HG03521 (cell line): Measurements from ENCODE around the gene HDGF.

Experiments used
- ATAC-seq: cut with Tn5 transposase; IDR thresholded peaks from one replicate; pipeline ENCODE4 v1.9.1; 2021; ENCODE audit warnings: mild to moderate bottlenecking, moderate library complexity; ENCODE audit not compliant: unreplicated experiment

Gene HDGF

DNA sequence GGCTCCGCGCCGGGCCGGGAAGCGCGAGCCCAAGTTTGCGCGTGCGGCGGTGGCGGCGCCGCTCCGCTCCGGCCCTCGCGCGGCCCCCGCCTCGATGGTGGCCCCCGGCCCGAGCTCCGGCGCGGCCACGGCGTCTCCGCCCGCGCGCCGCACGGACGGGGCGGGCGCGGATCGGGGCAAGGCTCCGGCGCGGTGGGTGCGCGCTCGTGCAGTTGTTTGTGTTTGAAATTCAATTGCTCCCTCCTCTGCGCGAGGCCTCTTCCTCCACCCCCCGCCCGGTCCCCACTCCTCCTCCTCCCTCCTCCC is at the start of gene HDGF:
HDGF (minus strand) TSS at position 225 of the 306 bp plus-strand sequence. CDS start 246 bp downstream, outside the sequence.
- no peak for ATAC-seq

DNA sequence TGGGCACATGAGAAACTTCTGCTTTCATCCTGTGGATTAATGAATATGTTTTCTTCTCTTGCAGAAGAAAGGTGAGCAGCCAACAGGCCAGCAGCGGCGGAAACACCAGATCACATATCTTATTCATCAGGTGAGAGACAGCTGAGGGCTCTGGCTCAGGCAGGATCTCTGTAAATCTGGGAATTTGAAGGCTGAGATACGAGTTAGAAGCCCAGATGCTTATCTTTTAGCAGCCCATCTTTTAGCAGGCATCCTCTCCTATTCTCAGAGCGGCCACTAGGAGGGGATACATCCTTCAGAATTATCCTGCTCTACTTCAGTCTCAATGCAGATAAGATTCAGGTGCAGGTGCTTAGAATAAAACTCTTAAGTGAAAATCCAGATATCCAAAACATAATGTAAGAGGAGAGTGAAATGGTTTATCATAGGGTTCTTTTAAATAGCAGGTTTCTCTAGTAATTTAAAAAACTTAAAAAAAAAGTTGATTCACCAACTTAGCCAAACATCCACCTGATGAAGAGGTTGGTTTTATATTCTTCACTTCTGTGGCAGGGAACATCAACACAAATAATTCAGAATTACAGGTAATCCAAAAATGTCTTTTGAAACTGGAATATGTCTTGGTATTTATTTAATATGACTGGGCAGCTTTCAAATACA is 45.9 kb upstream of the HDGF start:
- no peak for ATAC-seq

DNA sequence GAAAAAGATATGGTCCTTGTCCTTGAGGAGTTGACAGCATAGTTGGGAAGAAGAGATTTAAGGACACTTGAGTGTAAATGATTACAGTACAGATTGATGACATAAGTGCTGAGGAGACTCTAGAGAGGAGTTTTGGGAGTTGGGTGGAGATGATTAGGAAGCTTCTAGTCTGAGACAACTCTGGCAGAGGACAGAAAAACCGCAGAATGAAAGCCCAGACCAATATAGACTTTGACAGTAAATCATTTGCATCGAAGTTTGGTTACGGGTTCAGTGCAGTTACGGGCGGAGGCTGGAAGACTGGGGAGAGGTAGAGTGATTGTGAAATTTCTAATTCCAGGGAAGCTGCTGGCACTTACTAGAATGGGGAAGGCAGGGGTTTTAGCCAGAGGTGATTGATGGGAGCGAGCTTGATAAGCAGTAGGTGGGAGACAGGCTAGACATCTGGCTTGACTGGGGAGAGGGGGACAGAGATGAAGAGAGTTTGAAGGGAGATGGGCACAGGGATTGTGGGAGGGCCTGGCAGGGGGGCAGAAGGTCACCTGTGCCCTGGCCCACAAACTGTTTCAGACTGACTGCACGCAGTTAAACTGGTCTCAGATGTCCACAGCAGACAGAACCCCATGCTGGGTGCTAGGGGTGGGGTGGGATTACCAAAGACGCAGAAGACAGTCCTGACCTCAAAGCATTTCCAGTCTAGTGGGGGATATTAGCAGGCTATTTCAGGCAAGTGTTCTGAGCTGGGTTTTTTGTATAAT is 45.0 kb upstream of the HDGF start:
- no peak for ATAC-seq

DNA sequence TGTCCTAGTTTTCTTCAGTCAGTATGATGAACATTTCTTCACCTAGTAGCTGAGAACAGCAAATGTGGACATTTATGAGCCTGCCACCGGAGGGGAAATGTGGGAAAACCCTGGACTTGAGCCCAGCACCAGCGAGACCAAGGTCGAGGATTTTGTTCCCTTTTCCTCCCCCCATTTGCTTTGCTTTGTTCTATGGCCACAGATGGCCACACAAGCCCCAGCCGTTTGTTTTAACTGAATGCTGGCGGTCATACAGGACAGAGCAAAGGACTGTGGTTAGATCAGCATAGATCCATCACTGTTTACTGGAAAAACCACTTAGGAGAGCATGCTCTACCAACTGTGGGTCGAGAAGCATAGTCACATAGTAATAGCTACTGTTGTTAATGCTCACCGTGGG is 44.3 kb upstream of the HDGF start:
- no peak for ATAC-seq

DNA sequence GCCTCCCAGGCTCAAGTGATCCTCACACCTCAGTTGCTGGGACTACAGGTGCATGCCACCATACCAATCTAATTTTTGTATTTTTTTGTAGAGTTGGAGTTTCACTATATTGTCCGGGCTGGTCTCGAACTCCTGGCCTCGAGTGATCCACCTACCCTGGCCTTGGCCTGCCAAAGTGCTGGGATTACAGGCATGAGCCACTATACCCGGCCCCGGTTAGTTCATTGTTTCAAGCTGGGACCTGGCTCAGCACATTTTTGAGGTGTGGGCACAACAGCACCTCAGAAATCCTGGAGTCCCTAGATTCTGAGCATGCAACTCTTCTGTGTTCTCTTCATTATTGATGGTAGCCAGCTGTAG is 43.9 kb upstream of the HDGF start:
- ATAC-seq, result no peak

DNA sequence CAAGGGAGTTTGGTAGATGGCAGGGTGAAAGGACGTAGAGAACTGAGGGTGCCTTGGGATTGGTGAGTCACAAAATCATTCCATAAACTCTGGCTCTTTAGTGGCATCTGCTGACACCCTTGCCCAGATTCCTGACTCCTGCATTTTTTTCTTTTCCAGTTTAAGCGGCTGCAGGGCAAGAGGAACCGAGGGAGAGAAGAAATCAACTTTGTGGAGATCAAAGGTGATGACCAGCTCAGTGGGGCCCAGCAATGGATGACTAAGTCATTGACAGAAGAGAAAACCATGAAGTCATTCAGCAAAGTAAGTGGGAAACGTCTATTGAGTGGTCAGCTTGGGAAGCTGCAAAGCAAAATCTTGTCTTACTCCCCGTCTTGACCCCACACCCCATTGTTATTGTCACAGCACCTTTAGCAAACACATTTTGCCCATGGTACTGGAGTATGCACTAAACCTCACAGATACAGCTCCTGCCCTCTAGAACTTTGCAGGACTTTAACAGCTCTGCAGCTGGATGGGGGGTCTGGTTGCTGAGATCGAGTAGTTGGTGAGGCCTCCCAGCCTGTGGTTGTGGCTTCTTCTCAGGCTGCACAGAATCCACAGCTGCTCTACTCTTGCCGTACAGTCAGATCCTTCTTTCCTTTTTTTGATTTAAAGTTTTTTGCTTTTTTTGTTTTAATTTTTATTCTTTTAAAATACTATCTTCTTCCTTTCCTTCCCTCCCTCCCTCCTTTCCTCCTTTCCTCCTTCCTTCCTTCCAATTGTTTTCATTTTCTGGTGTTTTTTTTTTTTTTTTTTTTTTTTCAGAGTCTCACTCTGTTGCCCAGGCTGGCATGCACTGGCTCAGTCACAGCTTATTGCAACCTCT is 43.3 kb upstream of the HDGF start:
- no peak for ATAC-seq

DNA sequence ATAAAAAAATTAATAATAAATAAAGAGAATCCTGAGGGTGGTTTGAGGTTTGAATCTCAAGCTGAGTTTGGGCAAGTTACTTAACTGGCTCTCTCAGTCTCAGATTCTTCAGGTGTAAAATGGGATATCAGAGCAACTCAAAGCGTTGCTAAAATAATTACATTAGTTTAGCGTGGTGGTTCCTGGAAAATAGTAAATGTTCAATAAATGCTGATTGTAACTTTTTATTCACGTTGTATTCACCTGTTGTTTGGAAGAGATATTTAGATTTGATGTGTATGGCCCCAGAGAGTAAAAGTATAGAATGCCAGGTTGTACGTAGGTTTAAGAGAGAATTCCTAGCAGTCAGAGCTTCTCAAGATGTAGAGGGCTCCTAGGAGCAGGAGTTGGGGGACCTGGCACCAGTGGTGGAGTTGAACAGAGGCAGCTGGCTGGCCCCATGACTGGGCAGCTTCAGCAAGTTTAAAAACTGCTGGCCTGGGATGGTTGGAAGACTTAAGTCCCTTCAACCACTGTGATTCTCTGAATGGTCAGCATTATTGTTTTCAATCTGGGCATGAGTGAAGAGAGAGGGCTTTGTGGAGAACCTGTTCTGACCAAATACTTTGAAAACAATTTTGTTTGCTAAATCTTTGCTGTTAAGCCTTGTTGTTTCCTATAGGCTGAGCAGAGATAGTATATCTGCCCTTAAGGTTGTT is 38.3 kb upstream of the HDGF start:
- ATAC-seq, result no peak

DNA sequence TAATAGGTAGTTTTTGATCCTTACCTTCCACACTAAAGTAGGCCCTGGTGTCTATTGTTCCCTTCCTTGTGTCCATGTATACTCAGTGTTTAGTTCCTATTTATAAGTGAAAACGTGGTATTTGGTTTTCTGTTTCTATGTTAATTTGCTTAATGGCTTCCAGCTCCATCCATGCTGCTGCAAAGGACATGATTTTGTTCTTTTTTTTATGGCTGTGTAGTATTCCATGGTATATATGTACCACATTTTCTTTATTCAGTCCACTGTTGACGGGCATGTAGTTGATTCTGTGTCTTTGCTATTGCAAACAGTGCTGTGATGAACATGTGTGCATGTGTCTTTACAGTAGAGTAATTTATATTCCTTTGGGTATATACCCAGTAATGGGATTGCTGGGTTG is 36.7 kb upstream of the HDGF start:
- ATAC-seq, result no peak

DNA sequence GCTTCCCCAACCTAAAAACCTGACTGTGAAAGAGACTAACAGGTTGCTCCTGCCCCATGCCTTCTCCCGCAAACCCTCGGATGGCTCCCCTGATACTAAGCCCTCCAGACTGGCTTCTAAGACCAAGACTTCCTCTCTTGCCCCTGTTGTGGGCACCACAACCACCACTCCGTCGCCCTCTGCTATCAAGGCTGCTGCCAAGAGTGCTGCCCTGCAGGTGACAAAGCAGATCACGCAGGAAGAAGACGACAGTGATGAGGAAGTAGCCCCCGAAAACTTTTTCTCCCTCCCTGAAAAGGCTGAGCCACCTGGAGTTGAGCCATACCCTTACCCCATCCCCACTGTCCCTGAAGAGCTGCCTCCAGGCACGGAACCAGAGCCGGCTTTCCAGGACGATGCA is 35.2 kb upstream of the HDGF start:
- no peak for ATAC-seq

DNA sequence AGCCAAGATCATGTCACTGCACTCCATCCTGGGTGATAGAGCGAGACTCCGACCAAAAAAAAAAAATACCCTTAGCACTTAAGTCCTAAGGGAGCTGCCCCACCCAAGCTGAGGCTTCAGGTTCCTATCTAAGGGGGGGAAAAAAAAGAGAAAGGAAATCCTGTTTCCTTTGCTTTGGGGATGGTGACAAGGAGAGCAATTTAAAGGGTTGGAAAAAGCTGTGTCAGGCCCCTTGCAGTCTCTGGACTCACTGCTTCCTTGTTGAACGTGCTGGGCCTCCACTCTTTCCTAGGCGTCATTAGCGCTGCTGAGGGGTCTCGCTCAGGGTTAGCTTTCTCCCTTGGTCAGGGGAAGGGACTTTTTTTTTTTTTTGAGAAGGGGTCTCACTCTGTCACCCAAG is 34.0 kb upstream of the HDGF start:
- no peak for ATAC-seq

DNA sequence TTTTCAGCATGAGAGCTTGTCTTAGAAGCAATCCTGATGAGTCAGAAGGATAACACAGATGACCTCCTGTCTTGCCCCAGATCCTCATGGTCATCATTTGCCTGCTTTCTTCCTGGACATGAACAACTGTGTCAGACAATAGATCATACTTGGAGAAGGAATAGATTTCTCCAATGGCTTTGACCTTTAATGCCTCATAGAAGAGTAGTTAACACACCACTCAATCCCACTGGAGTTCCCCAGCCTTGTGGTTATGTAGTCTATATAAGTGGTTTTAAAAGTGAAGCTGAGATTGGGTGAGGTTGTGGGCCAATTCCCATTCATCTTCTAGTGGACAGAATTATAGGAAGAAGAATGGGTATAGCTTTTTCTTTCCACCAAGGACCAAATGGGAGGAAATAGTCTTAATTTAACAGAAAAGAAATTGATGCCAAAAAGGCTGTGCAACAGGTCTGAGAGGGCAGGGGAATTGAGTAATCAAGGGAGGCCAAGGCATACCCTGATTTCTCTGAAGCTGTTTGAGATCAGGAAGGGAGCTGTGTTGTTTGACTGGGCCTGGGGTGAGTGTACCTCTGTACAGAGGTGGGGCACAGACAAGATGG is 30.2 kb upstream of the HDGF start:
- no peak for ATAC-seq

DNA sequence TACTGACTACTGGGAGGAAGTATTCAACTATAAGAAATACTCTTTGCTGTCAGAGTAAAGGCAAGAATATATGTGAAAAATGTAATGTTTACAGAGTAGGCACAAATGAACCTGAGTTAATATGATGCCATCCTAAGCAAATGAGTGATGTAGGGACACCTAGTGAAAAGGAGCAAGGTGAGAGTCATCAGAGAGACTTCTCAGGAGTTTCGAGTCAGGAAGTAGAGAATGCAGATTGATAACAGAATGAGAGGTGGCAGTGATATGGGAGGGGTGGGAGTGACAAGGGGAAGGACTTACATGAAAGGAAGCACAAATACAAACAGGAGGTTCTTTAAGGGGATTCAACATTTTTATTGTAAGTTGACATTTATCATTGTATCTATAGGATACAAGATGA is 26.1 kb upstream of the HDGF start:
- ATAC-seq, result no peak

DNA sequence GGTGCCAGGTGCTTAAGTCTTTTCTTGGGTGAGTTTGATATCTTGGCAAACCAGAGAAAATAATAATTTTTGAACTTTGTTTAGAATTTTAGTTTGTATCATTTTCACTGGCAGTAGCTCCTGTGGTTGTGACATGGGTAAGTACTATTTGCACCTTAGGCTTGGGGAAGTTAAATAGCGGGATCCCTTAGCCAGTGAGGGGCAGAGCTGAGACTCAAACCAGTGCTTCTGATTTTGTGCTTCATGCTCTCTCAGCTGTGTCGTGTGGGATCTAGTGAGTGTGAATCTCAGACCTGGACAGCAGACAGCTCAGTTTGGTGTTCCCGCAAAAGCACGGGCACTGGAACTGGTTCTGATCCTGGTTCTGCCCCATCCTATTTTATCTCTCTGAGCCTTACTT is 25.5 kb upstream of the HDGF start:
- ATAC-seq, result no peak

DNA sequence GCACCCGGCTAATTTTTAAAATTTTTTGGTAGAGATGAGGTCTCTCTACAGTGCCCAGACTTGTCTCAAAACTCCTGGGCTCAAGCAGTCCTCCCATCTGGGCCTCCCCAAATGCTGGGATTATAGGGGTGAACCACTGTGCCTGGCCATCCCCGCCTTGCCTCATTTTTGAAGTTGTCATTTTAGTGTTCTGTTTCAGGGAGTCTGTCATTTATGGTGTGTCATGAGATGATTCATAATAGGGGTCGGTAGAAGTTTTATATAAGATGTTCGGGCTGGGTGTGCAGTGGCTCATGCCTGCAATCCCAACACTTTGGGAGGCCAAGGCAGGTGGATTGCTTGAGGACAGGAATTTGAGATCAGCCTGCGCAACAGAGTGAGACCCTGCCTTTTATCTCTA is 24.3 kb upstream of the HDGF start:
- no peak for ATAC-seq

DNA sequence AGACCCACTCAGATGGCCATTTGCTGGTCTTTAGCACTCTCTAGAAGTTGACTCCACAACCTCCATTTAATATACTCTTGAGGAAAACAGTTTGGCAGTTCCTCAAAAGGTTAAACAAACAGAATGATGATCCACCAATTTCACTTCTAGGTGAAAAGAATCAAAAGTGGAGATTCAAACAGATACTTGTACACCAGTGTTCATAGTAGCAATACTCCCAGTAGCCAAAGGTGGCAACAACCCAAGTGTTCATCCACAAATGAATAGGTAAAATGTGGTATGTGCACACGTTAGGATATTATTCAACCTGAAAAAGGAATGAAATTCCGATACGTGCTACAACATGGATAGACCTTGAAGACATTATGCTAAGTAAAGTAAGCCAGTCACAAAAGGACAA is 22.1 kb upstream of the HDGF start:
- no peak for ATAC-seq

DNA sequence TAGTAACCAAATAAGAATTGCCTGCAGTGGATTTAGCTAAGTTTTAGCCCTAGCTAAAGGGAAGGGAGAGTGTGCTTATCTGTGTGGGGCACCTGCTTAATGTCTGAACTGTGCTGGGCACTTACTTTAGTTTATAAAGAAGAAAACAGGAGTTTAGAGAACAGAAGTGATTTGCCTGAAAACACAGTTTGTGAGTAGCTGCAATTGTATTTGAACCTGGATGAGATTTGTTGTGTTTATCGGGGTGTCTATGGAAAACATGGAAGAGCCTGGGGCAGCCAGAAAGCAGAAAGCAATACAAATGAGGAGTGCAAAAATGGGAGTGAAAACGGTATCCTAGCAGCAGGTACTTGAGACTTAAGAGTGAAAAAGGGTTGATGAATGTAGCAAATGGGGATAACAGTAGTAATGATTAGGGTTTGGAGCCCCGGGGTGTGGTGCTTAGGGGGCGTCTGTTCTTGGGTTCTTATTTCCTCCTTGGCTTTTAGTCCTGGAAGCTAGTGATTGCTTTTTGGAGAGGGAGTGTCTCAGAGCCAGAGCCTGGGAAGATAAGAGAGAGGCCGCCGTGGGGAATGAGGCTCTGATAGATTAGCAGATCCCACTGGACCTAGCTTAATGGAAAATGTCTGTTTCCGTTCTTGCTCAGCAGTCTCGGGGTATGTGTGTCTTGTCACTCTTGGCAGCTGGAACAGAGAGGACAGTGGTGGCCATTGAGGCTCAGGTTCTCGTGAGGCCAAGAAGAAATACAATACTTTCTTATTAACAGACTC is 21.4 kb upstream of the HDGF start:
- ATAC-seq, result no peak

DNA sequence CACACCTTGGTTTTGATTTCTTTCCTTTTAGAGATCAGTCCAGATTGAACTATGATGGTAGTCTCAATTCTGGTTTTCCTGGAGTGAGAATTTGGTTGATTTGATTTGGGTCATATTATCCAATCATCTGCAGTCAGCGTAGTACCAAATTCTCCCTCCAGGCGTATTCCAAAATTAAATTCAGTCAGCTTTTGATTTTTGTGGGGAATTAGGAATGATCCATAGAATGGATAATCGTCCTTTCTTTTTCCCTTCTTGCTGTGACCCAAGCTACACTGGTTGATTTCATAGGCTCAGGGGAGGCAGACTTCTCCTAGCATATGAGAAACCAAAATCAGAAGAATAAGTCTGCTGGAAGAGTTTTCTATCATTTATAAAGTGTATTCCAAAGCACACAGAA is 20.7 kb upstream of the HDGF start:
- no peak for ATAC-seq

DNA sequence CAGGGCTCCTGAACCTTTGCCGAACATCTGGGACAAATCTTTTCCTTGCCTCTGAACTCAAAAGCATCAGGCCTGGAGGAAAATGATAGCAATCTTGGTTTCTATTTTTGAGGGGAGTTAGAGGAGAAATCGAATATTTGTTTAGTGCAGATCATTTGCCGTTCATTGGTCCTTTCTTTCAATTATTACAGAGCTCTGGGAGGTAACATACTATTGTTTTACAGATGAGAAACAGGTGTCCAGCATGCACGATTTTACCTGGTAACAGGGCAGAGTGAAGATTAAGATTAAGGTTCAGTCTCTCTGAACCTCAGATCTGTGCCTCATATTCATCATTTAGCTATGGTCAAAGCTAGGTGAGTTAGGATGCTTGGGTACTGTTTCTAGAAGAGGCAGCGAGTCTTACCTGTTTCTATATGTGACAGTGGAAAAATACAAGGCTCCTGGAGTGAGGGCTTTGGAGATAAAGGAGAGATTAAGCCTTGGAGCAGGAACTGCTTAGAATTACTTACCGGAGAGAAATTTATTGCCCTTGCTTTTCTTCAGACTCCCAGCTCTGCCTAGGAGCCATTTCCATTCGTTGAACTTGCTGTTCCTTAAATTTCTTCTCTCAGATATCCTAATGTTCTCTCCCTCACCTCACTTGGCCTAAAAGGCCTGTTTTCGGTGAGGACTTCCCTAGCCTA is 17.3 kb upstream of the HDGF start:
- ATAC-seq, result no peak

DNA sequence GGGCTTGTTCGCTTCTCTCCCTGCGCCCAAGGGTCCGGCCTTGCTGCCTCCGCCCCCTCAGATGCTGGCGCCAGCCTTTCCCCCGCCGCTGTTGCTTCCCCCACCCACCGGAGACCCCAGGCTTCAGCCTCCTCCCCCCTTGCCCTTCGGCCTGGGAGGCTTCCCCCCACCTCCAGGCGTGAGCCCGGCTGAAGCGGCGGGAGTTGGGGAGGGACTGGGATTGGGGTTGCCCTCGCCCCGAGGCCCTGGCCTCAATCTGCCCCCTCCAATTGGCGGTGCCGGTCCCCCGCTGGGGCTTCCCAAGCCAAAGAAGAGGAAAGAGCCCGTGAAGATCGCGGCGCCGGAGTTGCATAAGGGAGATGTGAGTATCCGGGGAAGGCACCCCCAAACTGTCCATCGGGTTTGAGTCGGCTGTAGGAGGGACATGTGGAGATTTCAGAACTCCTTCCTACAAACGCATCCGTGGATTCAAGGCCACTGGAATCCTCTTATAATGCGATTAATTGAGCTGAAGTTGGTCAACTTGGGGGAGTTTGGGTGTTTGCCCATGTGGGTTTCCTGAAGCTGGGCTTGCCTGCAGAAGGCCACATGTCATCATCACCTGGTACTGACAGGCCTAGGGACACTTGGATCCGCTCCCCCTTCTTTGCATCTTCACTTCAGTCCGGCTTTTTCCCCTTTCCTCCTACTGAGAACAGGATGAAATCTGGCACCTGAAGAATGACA is 16.6 kb upstream of the HDGF start:
- ATAC-seq, result no peak
